ENCODE results near the gene NPHP3.

The NPHP3 gene

GRCh38 chr3:132720228-132720627 is 2.0 kb downstream of the NPHP3 start:
- no peak for TF ChIP-seq CTCF (IDR thresholded peaks at IDR 0.05; ENCODE audit: control insufficient read depth, insufficient read depth, low read depth, low read length, missing control alignments)
- DNase-seq (ENCODE audit: low read depth): no peak
- H3K4me3 ChIP-seq (ENCODE audit: control insufficient read depth, low read depth, low read length): no peak overlapping the region

- TF ChIP-seq CTCF (IDR thresholded peaks at IDR 0.05; ENCODE audit: control insufficient read depth, insufficient read depth, low read depth, low read length, missing control alignments): no peak
- H3K4me3 ChIP-seq (ENCODE audit: control insufficient read depth, low read depth, low read length): no peak overlapping the region
- no peak for DNase-seq (ENCODE audit: low read depth)
Measured at GRCh38 chr3:132716372-132716771, 5.8 kb downstream of the NPHP3 start.

GRCh38 chr3:132713977-132714727 is 8.1 kb downstream of the NPHP3 start:
- H3K4me3 ChIP-seq (ENCODE audit: control insufficient read depth, low read depth, low read length): no peak overlapping the region
- TF ChIP-seq CTCF (IDR thresholded peaks at IDR 0.05; ENCODE audit: control insufficient read depth, insufficient read depth, low read depth, low read length, missing control alignments): no peak
- no peak for DNase-seq (ENCODE audit: low read depth)

- TF ChIP-seq CTCF (IDR thresholded peaks at IDR 0.05; ENCODE audit: control insufficient read depth, insufficient read depth, low read depth, low read length, missing control alignments): no peak
- DNase-seq (ENCODE audit: low read depth): no peak
- no peak overlapping the region for H3K4me3 ChIP-seq (ENCODE audit: control insufficient read depth, low read depth, low read length)
Measured at GRCh38 chr3:132710311-132710710, 11.9 kb downstream of the NPHP3 start.

- H3K4me3 ChIP-seq (ENCODE audit: control insufficient read depth, low read depth, low read length): no peak overlapping the region
- DNase-seq (ENCODE audit: low read depth): no peak
- no peak for TF ChIP-seq CTCF (IDR thresholded peaks at IDR 0.05; ENCODE audit: control insufficient read depth, insufficient read depth, low read depth, low read length, missing control alignments)
Measured at GRCh38 chr3:132709761-132710160, 12.4 kb downstream of the NPHP3 start.

GRCh38 chr3:132703733-132704132 is 18.5 kb downstream of the NPHP3 start:
- DNase-seq (ENCODE audit: low read depth): no peak
- no peak overlapping the region for H3K4me3 ChIP-seq (ENCODE audit: control insufficient read depth, low read depth, low read length)
- no peak for TF ChIP-seq CTCF (IDR thresholded peaks at IDR 0.05; ENCODE audit: control insufficient read depth, insufficient read depth, low read depth, low read length, missing control alignments)

Data from AG09309 (cell line).